Activated gamma-delta T cell (primary cell): ENCODE results near the gene SMAD3.

ENCODE experiments used
- DNase-seq: peaks from one replicate; lab custom pipeline; 2025; lab: John Stamatoyannopoulos, UW

SMAD3 gene

DNA sequence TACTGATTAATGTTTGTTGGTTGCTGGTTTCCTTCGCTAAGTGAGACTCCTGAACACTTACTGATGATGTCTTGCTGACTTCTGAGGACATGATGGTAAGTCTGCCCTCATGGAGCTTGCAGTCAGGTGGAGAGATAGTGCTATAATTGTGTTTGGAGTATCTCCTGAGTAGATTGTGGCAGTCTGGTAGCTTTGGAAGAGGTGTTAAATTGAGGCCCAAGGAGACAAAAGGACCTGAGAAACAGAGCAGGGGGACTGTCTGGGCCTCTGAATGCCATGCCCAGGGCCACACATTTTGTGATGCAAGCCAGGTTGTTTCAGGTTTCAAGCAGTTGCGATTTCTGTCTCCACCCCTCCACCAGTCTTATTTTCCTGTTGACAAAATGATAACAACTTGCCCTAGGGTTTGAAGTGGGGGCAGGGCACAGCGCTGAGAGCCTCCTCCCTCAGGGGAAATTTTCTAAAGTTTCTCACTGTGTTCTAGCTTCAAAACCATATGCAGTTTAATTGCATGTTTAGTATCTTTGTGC, 16.7 kb downstream of the SMAD3 start:
- no peak for DNase-seq

DNA sequence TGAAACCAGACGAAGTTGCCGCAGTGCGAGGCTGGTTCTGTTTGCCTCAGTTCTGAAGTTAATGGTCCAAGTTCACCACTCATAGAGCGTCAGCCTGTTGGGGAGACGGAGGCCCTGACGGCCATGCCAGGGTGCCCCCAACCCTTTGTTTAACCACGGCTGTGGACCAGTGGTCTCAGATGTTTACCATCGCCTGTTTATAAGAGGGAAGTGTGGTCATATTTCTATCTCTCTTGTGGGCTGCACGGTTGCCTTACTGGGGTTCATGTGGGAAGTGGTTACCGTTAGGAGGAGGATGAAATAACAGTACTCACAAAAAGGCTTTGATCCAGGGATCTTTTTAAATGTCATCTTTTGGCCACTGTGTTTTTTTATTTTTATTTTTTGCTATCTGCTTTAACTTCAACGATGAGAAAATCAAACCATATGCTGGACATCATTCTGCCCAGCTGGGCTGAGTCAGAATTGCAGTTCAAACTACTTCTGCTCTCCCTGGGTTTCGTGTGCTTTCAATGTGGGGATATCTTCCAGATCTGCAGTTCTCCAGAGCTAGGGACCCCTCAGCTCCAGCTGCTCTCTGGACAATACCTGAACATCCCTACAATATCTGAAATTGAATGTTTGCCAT, 17.8 kb downstream of the SMAD3 start:
- DNase-seq = no peak

GRCh38 chr15:67084561-67084960, 19.2 kb downstream of the SMAD3 start:
- no peak for DNase-seq

- DNase-seq = no peak
Measured at GRCh38 chr15:67085237-67085817, 19.9 kb downstream of the SMAD3 start.

DNA sequence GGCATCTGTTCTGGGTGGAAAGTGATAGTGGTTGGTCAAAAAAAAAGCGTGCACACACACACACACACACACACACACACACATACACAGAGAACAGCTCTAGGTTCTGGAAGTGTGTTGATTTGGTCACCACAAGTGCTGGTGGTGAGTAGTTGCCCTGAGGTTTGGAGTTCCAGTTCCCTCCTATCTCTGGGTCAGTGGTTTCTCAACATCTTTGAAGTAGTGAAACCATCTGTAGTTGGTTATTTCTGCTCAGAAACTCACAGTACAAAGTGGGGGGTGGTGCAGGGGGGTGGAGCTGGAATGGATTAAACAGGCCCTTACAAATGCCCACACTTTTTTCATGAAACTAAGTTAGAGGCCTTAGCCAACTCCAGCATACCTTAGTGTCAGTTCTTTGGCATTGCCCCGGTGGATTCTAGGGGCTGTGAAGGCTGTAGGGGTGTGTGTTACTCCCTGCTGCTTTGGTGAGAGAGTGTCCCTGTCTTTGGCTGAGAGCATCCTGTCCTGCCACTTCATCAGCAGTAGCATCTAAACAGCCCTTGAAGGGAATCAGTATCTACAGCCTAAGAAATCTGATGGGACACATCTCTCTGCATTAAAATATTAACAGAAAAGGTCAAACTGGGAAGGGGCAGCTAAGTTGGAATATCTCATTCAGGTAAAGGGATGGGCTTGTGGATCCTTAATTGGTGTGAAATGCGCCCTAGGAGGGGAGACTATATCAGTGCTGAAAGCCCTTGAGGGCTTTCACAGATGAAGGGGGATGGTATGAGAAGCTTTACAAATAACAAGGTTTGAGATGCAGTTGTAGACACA, 20.6 kb downstream of the SMAD3 start:
- DNase-seq = no peak

GRCh38 chr15:67086637-67086914, 21.2 kb downstream of the SMAD3 start:
- DNase-seq = no peak

GRCh38 chr15:67087507-67088172, 22.2 kb downstream of the SMAD3 start:
- DNase-seq = no peak

GRCh38 chr15:67089217-67090193, 24.1 kb downstream of the SMAD3 start:
- DNase-seq = no peak

DNA sequence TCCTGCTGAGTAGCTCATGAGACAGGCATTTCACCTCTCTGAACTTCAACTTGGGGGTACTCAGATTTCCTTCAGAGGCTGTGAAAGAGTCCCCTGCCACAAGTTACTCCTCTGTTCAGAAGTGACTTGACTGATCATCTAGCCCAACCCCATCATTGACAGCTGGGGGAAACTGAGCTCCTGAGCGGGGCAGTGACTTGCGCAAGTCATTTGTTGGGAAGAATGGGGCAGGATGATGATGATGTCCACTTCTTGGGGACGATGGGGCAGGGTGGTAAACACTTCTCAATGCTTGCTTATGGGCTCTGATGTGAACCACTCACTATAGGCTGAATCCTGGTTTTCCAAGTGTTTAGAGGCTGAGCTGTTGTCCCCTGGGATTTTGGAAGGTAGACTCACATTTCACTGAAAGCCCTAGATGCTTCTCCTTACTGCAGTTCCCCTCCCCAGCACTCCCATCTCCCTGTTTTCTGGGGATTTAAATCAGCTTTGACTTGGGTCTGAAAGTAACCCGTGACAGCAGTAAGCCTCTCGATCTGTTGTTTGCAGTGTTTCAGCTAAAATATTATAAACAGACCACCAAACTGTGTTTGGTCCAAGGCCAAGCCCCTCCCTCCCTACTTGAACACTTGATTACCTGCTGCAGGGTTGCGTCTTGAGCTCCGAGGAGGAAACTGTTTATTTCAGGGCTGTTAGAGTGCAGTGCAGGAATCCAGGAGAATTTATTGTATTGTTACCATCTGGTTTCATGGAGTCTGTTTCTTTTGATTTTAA, 25.1 kb downstream of the SMAD3 start:
- DNase-seq = no peak

GRCh38 chr15:67091071-67091979, 25.9 kb downstream of the SMAD3 start:
- DNase-seq = no peak

- no peak for DNase-seq
Measured at GRCh38 chr15:67091980-67092677, 26.7 kb downstream of the SMAD3 start.

DNA sequence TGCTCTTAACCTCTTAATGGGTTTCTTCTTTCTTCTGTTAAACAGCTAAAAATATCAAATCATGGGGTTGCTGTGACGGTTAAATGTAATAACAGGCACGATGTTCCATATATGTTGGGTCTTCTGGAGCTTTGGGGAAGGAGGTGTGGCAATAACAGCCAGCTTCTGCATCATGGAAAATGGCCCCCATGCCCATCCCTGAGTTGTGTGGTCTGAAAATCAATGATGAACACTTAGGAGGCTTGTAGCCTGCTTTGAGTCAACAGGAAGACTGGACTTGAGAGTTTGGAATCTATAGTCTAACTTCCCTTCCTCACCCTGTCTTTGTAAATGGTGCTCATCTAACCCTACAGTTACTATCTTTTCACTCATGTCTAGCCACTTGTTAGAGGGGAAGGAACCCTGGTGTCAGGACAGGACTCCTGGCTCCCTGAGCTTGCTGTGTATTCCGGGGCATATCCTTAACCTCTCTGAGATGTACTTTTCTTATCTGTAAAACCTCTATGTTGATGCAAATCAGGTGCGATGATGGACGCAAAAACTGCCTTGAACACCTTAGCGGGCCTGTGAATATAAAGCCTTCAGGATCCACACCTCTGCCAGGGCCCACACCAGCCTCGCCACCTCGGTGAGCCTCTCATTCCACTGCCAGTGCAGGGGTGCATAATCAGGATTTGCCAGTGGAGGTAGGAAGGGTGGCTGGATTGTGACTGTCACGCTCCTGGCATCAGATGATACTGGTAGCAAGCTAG, 27.5 kb downstream of the SMAD3 start:
- no peak for DNase-seq

GRCh38 chr15:67093504-67093862, 28.1 kb downstream of the SMAD3 start:
- no peak for DNase-seq

DNA sequence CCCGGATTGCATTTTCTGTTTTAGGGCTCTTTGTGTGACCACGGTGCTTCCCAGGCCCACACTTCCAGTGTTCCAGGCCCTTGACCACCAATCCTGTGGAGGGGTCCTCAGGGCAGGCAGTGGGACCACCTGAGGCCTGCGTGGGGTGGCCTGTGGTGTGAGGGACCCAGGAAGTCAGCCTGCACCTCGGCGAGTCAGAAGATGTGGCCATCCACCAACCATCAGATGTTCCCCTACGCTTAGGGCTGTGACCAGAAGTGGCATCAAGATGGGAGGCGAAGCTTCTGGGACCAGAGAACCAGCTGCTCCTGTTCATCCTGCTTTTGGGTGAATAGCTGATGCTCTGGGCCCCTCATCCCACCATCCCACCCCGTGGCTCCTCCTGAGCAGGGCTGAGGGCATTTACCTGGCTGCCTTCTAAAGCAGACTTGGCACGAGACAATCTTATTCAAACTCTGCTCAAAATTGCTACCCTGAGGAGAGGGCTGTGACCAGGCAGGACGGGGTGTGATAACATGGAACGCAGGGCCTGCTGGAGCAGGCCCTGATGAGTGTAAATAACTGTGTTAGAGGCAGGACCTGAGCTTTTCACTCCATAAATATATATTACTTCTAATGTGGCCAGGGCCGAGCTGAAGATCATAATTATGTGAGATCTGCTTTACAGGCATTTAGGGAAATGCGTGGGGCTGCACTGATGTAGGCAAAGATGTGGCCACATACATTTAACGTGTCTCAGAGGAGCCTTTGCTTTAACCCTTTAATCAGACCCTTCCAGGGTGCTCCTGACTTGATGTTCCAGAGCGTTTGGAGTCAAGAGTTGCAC, 28.8 kb downstream of the SMAD3 start:
- no peak for DNase-seq

DNA sequence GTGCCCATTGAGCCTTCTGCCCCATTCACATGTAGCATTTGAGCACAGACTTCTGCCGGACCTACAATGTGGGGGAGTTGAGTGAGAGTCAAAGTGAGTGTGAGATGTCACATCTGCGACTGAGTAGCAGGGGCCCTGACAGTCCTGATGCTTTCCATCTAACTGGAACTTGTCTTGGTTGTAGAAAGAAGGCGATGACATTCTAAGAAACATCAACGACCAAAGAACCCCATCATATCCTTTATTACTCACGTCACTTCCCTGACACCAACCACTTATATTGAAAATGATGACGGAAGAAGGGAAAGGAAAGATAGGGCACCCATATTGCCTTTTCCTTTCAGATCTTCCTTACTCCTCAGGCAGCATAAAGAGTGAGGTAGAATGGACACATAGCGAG, 30.5 kb downstream of the SMAD3 start:
- DNase-seq = no peak

- DNase-seq = no peak
Measured at GRCh38 chr15:67096546-67097294, 31.3 kb downstream of the SMAD3 start.

DNA sequence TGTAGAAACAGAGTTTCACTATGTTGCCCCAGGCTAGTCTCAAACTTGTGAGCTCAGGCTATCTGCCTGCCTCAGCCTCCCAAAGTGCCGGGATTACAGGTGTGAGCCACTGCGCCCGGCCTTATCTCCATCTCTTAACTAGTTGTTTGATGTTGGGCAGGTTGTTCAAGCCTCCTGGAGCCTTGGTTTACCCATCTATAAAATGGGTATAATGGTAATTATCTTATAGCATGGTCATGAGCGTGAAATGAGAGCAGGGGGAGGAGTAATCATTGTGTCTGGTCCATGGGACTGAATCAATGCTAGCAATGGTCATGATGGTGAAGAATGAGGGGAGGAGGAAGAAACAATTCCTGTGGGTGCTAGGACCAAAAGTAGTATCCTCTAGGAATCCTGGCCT, 32.0 kb downstream of the SMAD3 start:
- no peak for DNase-seq
